Measurements from ENCODE around the gene ANXA6. TPM values are rescaled to one million over a fixed set of nuclear protein-coding genes. Genes with fewer than 3 reads are reported as not detected.
A peak's percentile ranks its signal among the peaks of the same experiment; 100 is the strongest.

ANXA6 gene
- total RNA-seq, 3 donors from 2014 or later (not counting 1 experiment from before 2014, with no cell fraction given) = 504 to 629 (median 535) TPM

DNA sequence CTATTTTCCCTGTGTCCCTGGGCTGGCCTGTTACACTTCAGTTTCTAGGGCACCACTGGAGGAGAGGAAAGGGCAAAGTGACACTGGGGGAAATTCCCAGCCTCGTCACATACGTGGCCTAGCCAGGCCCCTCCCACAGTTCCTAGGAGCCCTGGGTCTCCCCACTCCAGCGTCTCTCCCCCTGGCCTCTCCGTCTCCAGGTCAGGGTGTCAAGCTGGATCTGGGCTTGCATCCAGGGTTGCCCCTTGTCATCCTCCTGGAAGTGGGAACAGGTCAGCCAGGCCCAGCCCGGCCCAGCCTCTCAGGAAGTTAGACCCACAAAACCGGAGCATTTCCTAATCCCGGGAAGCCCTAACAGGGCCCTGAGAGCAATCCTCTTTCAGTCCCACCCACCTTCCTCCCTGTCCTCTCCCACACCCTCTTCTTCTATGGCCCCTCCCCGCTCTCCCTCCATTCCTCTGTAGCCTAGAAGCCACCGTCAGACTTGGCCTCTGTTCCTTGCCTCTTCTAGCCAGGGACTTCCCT is 72.0 kb downstream of the ANXA6 start:
- 49% methylated on average over 8 of the region's 9 CpGs for WGBS (ENCODE audit: insufficient coverage)
- ATAC-seq (no peak), DNase-seq (peak in 1 of 2 donors; percentile 84)
- H3K27ac ChIP-seq (ENCODE audit: low read length) = peak overlapping the region; percentile 37
- H3K27me3 Mint-ChIP-seq (ENCODE audit: low read depth in 2 of 2) = no peaks in the 10 kb centered on the region
- H3K4me3 ChIP-seq (ENCODE audit: low read length) = no peak overlapping the region
- intact Hi-C loops (cut with micrococcal nuclease) = no loop called here
- H3K4me1 ChIP-seq (ENCODE audit: control insufficient read depth, insufficient read depth, low read length) = peaks cover 43% of the 10 kb centered on the region
- H3K27ac Mint-ChIP-seq = peak overlapping the region; percentile 46 to 59
- no peak for TF ChIP-seq CTCF (IDR thresholded peaks at IDR 0.05)
- H3K27me3 ChIP-seq (ENCODE audit: control insufficient read depth, insufficient read depth, low read length) = no peaks in the 10 kb centered on the region
- no peaks in the 10 kb centered on the region for H3K36me3 ChIP-seq (ENCODE audit: control insufficient read depth, insufficient read depth, low read length)
- H3K4me1 Mint-ChIP-seq = peaks cover 7 to 14% of the 10 kb centered on the region in 2 donors
- H3K9me3 Mint-ChIP-seq = no peaks in the 10 kb centered on the region
- H3K4me3 Mint-ChIP-seq = no peak overlapping the region
- H3K36me3 Mint-ChIP-seq = no peaks in the 10 kb centered on the region
- no peaks in the 10 kb centered on the region for H3K9me3 ChIP-seq (ENCODE audit: control insufficient read depth, insufficient read depth, low read length)

- Mint-ChIP-seq H3K9me3 (no peaks in the 10 kb centered on the region), H3K4me3 (no peak overlapping the region), H3K36me3 (no peaks in the 10 kb centered on the region), H3K27ac (peak overlapping the region; percentile 37 to 46), H3K27me3 (ENCODE audit: low read depth in 2 of 2) (no peaks in the 10 kb centered on the region), H3K4me1 (peaks cover 19 to 25% of the 10 kb centered on the region in 2 donors)
- TF ChIP-seq CTCF (IDR thresholded peaks at IDR 0.05) = no peak
- Histone ChIP-seq H3K36me3 (ENCODE audit: control insufficient read depth, insufficient read depth, low read length) (no peaks in the 10 kb centered on the region), H3K27ac (ENCODE audit: low read length) (no peak overlapping the region), H3K4me1 (ENCODE audit: control insufficient read depth, insufficient read depth, low read length) (peaks cover 49% of the 10 kb centered on the region), H3K4me3 (ENCODE audit: low read length) (no peak overlapping the region), H3K9me3 (ENCODE audit: control insufficient read depth, insufficient read depth, low read length) (no peaks in the 10 kb centered on the region), H3K27me3 (ENCODE audit: control insufficient read depth, insufficient read depth, low read length) (no peaks in the 10 kb centered on the region)
- intact Hi-C loops (cut with micrococcal nuclease) = no loop called here
- 100% methylated on average over 7 of the region's 7 CpGs for WGBS (ENCODE audit: insufficient coverage)
- DNase-seq = no peak
- ATAC-seq = no peak
Measured at GRCh38 chr5:151084363-151084762, 73.2 kb downstream of the ANXA6 start.

DNA sequence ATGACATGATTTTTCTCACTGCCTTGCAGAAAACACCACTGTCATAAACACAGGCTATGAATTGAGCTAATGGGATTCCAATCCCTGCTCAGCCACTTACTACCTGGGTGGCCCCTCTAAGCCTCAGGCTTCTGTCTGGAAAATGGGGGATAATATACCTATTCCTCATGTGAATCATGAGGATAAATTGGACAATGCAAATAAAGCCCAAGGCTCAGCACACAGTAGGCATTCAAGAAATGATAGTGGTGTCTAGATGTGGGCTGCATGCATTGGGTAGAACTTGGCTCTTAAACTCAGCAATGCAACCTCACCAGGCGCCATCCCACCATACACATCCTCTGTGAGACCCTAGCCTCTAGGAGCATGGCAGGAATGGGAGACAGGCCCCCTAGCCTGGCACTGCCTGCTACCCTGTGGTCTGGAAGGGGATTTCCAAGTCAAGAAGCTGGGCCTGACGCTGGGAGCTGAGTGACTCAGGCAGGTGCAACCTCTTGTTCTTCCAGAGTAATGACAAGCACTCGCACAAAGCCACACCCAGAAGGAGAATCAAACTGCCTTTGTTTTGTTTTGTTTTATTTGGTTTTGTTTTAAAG is 74.4 kb downstream of the ANXA6 start:
- no peaks in the 10 kb centered on the region for H3K27me3 Mint-ChIP-seq (ENCODE audit: low read depth in 2 of 2)
- no peak for ATAC-seq
- H3K36me3 ChIP-seq (ENCODE audit: control insufficient read depth, insufficient read depth, low read length) = no peaks in the 10 kb centered on the region
- no peak for TF ChIP-seq CTCF (IDR thresholded peaks at IDR 0.05)
- peak in 1 of 2 donors; percentile 84 for DNase-seq
- no peaks in the 10 kb centered on the region for H3K27me3 ChIP-seq (ENCODE audit: control insufficient read depth, insufficient read depth, low read length)
- H3K36me3 Mint-ChIP-seq = no peaks in the 10 kb centered on the region
- peak overlapping the region; percentile 47 for H3K4me3 Mint-ChIP-seq
- H3K9me3 ChIP-seq (ENCODE audit: control insufficient read depth, insufficient read depth, low read length) = no peaks in the 10 kb centered on the region
- H3K27ac ChIP-seq (ENCODE audit: low read length) = no peak overlapping the region
- peaks cover 30 to 36% of the 10 kb centered on the region in 2 donors for H3K4me1 Mint-ChIP-seq
- intact Hi-C loops (cut with micrococcal nuclease) = no loop called here
- H3K4me3 ChIP-seq (ENCODE audit: low read length) = no peak overlapping the region
- H3K4me1 ChIP-seq (ENCODE audit: control insufficient read depth, insufficient read depth, low read length) = peaks cover 61% of the 10 kb centered on the region
- H3K27ac Mint-ChIP-seq = peak overlapping the region; percentile 93 to 95
- WGBS (ENCODE audit: insufficient coverage) = 64% methylated on average over 2 of the region's 3 CpGs
- no peaks in the 10 kb centered on the region for H3K9me3 Mint-ChIP-seq

All from natural killer cell (primary cell).